Mesenchymal stem cell (in vitro differentiated cells and primary cell): ENCODE data around the gene ZFP1.

Experiments
- DNase-seq: peaks from one replicate; pipeline ENCODE4 v3.0.0-alpha.2; 2013
- H2AFZ ChIP-seq: one replicate; pipeline ENCODE4 v1.6.1; 2013; ENCODE audit warnings: low read depth, mild to moderate bottlenecking, control low read depth, inconsistent platforms, low read length, moderate library complexity
- H2AK5ac ChIP-seq: 2 replicates; pipeline ENCODE4 v1.6.1; 2013; ENCODE audit warnings: low read length, moderate library complexity, mild to moderate bottlenecking, inconsistent platforms; ENCODE audit not compliant: severe bottlenecking
- H2BK120ac ChIP-seq: one replicate; pipeline ENCODE4 v1.6.1; 2013; ENCODE audit warnings: low read depth, mild to moderate bottlenecking, inconsistent platforms, low read length, moderate library complexity
- H2BK12ac ChIP-seq, 2 experiments: one replicate each; pipeline ENCODE4 v1.6.1; 2013; ENCODE audit warnings: inconsistent platforms in 2 of 2, low read length in 2 of 2, mild to moderate bottlenecking in 2 of 2, moderate library complexity in 2 of 2, control low read depth in 1 of 2
- H2BK15ac ChIP-seq: one replicate; pipeline ENCODE4 v1.6.1; 2013; ENCODE audit warnings: mild to moderate bottlenecking, low read depth, inconsistent platforms; ENCODE audit not compliant: poor library complexity, severe bottlenecking
- H2BK5ac ChIP-seq: 2 replicates; pipeline ENCODE4 v1.6.1; 2013; ENCODE audit warnings: low read depth, mild to moderate bottlenecking, low read length, control low read depth, inconsistent platforms; ENCODE audit not compliant: poor library complexity, severe bottlenecking
- H3K14ac ChIP-seq, 2 experiments: one replicate each; pipeline ENCODE4 v1.6.1; 2013; ENCODE audit warnings: inconsistent platforms in 2 of 2, low read length in 2 of 2, control low read depth in 1 of 2, mild to moderate bottlenecking in 1 of 2, moderate library complexity in 1 of 2
- H3K18ac ChIP-seq, 2 experiments: one replicate each; pipeline ENCODE4 v1.6.1; 2013; ENCODE audit warnings: inconsistent platforms in 2 of 2, low read length in 2 of 2, control low read depth in 1 of 2, low read depth in 1 of 2, mild to moderate bottlenecking in 1 of 2
- H3K23ac ChIP-seq, 2 experiments: one replicate each; pipeline ENCODE4 v1.6.1; 2013; ENCODE audit warnings: inconsistent platforms in 2 of 2, low read length in 2 of 2, mild to moderate bottlenecking in 2 of 2, moderate library complexity in 2 of 2, control low read depth in 1 of 2
- H3K27ac ChIP-seq: 2 replicates; pipeline ENCODE4 v1.5.1; 2013; ENCODE audit warnings: mild to moderate bottlenecking, moderate library complexity, low read length, control low read depth, inconsistent platforms; ENCODE audit not compliant: poor library complexity, severe bottlenecking
- H3K27me3 ChIP-seq, 2 experiments: 2 replicates each; pipeline versions ENCODE4 v1.6.1 to v1.7.0; 2013; ENCODE audit warnings: low read length in 2 of 2, mild to moderate bottlenecking in 2 of 2, moderate library complexity in 2 of 2, control low read depth in 1 of 2, inconsistent platforms in 1 of 2; ENCODE audit not compliant: control insufficient read depth in 1 of 2, insufficient read depth in 1 of 2
- H3K36me3 ChIP-seq, 2 experiments: 2 replicates each; pipeline versions ENCODE4 v1.6.1 to v1.7.0; 2013; ENCODE audit warnings: low read length in 2 of 2, control low read depth in 1 of 2, inconsistent platforms in 1 of 2, low read depth in 1 of 2, mild to moderate bottlenecking in 1 of 2; ENCODE audit not compliant: insufficient read depth in 2 of 2, control insufficient read depth in 1 of 2
- H3K4ac ChIP-seq, 2 experiments: one replicate each; pipeline ENCODE4 v1.6.1; 2013; ENCODE audit warnings: inconsistent platforms in 2 of 2, low read length in 2 of 2, mild to moderate bottlenecking in 2 of 2, moderate library complexity in 2 of 2, control low read depth in 1 of 2, low read depth in 1 of 2
- H3K4me1 ChIP-seq: 2 replicates; pipeline ENCODE4 v1.6.1; 2013; ENCODE audit warnings: low read depth, low read length, control low read depth; ENCODE audit not compliant: control insufficient read depth, insufficient read depth
- H3K4me2 ChIP-seq: 2 replicates; pipeline ENCODE4 v1.6.1; 2013; ENCODE audit warnings: low read length, mild to moderate bottlenecking, inconsistent platforms; ENCODE audit not compliant: poor library complexity, severe bottlenecking
- H3K4me3 ChIP-seq, 2 experiments: 2 replicates each; pipeline versions ENCODE4 v1.5.1 to v1.7.0; 2013; ENCODE audit warnings: low read length in 2 of 2, mild to moderate bottlenecking in 2 of 2, control low read depth in 1 of 2, low read depth in 1 of 2; ENCODE audit not compliant: insufficient read depth in 1 of 2
- H3K79me1 ChIP-seq: replicated peaks from 2 replicates; pipeline ENCODE4 v1.6.1; 2013; ENCODE audit warnings: mild to moderate bottlenecking, control low read depth, low read length, inconsistent platforms; ENCODE audit not compliant: poor library complexity, severe bottlenecking
- H3K9ac ChIP-seq: 2 replicates; pipeline ENCODE4 v1.7.0; 2013; ENCODE audit warnings: mild to moderate bottlenecking, low read length, moderate library complexity
- H3K9me3 ChIP-seq: 2 replicates; pipeline ENCODE4 v1.7.0; 2013; ENCODE audit warnings: mild to moderate bottlenecking, low read length; ENCODE audit not compliant: control insufficient read depth
- H4K8ac ChIP-seq: one replicate; pipeline ENCODE4 v1.6.1; 2013; ENCODE audit warnings: inconsistent platforms, mild to moderate bottlenecking, low read length, moderate library complexity
- H4K91ac ChIP-seq: one replicate; pipeline ENCODE4 v1.6.1; 2013; ENCODE audit warnings: mild to moderate bottlenecking, low read length, inconsistent platforms
- WGBS: methylation state at CpG from one replicate; pipeline ENCODE4 v1.1.7; 2013; ENCODE audit warnings: mixed read lengths; 5-methylcytosine and 5-hydroxymethylcytosine counted together

ZFP1 gene

DNA sequence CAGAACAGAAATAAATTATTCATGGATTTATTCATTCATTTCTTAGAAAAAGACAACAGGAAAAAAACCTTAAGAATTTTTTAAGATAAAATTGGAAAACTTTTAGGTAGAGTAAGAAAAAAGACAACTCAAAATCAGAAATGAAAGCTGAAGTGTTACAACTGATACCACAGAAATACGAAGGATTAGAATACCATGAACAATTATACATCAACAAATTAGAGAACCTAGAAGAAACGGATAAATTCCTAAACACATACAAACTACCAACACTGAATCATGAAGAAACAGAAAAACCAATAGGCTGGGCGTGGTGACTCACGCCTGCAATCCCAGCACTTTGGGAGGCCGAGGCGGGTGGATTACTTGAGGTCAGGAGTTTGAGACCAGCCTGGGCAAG, 30.9 kb downstream of the ZFP1 start:
- Histone ChIP-seq H2BK15ac (no peak overlapping the region), H2BK12ac (no peak overlapping the region), H3K27me3 (no peaks in the 10 kb centered on the region), H3K23ac (no peak overlapping the region), H3K18ac (no peak overlapping the region), H2AFZ (no peak overlapping the region), H3K9me3 (peaks cover 59% of the 10 kb centered on the region), H3K36me3 (peaks cover 0 to 5% of the 10 kb centered on the region in 2 experiments), H3K27ac (no peak overlapping the region), H3K4me2 (no peak overlapping the region), H3K4me1 (no peaks in the 10 kb centered on the region), H2AK5ac (no peak overlapping the region), H4K91ac (no peak overlapping the region), H3K79me1 (no peaks in the 10 kb centered on the region), H2BK5ac (no peak overlapping the region), H3K9ac (no peak overlapping the region), H4K8ac (no peak overlapping the region), H3K4ac (no peak overlapping the region), H2BK120ac (no peak overlapping the region), H3K4me3 (no peak overlapping the region), H3K14ac (no peak overlapping the region)
- DNase-seq = no peak
- 82% methylated on average over 6 of the region's 6 CpGs for WGBS

- no peaks in the 10 kb centered on the region for H3K79me1 ChIP-seq
- H3K9me3 ChIP-seq = peaks cover 51% of the 10 kb centered on the region
- H2BK5ac ChIP-seq = no peak overlapping the region
- H3K9ac ChIP-seq = no peak overlapping the region
- no peak overlapping the region for H4K91ac ChIP-seq
- H2BK15ac ChIP-seq = no peak overlapping the region
- H2BK120ac ChIP-seq = no peak overlapping the region
- no peak overlapping the region for H4K8ac ChIP-seq
- no peak overlapping the region for H3K4me2 ChIP-seq
- H2AFZ ChIP-seq = no peak overlapping the region
- H3K23ac ChIP-seq = no peak overlapping the region
- H3K14ac ChIP-seq = no peak overlapping the region
- no peak for DNase-seq
- H2BK12ac ChIP-seq = no peak overlapping the region
- no peaks in the 10 kb centered on the region for H3K36me3 ChIP-seq
- no peak overlapping the region for H3K27ac ChIP-seq
- H3K4me3 ChIP-seq = no peak overlapping the region
- no peaks in the 10 kb centered on the region for H3K27me3 ChIP-seq
- no peaks in the 10 kb centered on the region for H3K4me1 ChIP-seq
- 63% methylated on average over 3 of the region's 3 CpGs for WGBS
- H3K18ac ChIP-seq = no peak overlapping the region
- H2AK5ac ChIP-seq = no peak overlapping the region
- H3K4ac ChIP-seq = no peak overlapping the region
Measured at GRCh38 chr16:75181630-75182029, 33.3 kb downstream of the ZFP1 start.

DNA sequence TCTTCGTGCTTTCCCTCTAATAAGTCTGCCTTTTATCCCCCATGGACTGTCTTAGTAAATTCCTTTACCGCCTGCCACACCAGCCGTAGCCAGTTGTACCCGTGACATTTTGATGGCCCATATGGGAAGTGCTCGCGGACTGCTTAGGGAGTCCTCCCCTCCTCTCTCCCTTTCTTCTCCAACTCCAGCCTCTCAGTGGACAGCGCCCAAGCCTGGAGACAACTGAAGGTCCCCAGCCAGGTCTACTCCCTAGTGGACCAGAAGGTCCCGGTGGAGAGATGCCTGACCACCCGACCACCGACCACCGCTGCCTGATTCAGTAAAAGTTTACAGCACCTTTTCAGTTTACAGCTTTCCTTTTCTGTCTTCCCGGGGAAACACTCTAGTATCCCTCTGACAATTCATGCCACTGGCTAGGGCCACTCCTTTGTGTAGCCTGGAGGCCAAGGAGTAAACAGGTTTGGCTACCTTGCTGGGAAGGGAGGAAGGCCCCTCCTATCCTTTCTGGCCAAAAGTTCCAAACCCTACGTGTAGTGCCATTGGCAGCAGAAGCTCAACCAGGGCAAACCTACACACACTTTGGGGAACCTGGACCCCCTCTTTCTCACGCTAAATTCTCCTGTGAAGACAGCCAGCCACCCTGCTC, 40.6 kb downstream of the ZFP1 start:
- H3K27me3 ChIP-seq = peaks cover 11 to 16% of the 10 kb centered on the region in 2 experiments
- no peak overlapping the region for H3K4ac ChIP-seq

DNA sequence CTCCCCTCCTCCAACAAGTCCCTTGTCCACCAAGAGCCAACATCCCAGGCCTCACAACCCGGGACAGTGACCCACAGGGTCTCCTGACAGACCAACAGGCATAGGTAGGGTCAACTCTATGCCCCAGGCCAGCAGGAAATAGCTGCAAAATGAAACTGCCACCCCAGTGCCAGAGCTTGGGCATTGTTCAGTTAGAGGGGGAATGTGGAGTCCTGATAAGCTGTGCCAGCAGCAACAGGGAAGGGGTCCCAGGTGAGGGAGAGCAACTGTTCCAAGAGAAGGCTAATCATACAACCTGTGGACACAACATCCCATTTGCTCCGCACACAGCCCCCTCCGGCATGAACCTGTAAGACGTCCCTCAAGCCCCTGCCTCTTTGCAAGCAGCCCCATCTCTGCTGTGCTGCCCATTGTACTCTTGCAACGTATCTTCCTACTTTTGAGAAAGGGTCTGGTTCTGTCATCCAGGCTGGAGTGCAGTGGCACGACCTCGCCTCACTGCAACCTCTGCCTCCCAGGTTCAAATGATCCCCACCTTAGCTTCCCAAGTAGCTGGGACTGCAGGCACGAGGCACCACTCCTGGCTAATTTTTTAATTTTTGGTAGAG, 41.4 kb downstream of the ZFP1 start:
- no peak overlapping the region for H2BK12ac ChIP-seq
- H3K23ac ChIP-seq = no peak overlapping the region
- WGBS = 85% methylated on average over 7 of the region's 8 CpGs
- no peak overlapping the region for H2AK5ac ChIP-seq
- no peak overlapping the region for H3K4me3 ChIP-seq
- peaks cover 11 to 16% of the 10 kb centered on the region in 2 experiments for H3K27me3 ChIP-seq
- no peak overlapping the region for H2BK120ac ChIP-seq
- H3K9ac ChIP-seq = no peak overlapping the region
- peaks cover 48% of the 10 kb centered on the region for H3K9me3 ChIP-seq
- H2AFZ ChIP-seq = no peak overlapping the region
- no peaks in the 10 kb centered on the region for H3K79me1 ChIP-seq
- H3K4ac ChIP-seq = no peak overlapping the region
- H3K27ac ChIP-seq = no peak overlapping the region
- H3K36me3 ChIP-seq = no peaks in the 10 kb centered on the region
- H3K4me2 ChIP-seq = no peak overlapping the region
- H3K4me1 ChIP-seq = no peaks in the 10 kb centered on the region
- H4K8ac ChIP-seq = no peak overlapping the region
- H4K91ac ChIP-seq = no peak overlapping the region
- H2BK5ac ChIP-seq = no peak overlapping the region
- no peak overlapping the region for H3K14ac ChIP-seq
- H2BK15ac ChIP-seq = no peak overlapping the region
- DNase-seq = no peak
- H3K18ac ChIP-seq = no peak overlapping the region

More for the DNA sequence above, 40.6 kb downstream of the ZFP1 start:
- H3K23ac ChIP-seq = no peak overlapping the region
- no peak for DNase-seq
- no peak overlapping the region for H4K8ac ChIP-seq
- no peak overlapping the region for H4K91ac ChIP-seq
- H2AFZ ChIP-seq = no peak overlapping the region
- H3K14ac ChIP-seq = no peak overlapping the region
- no peak overlapping the region for H2AK5ac ChIP-seq
- H2BK120ac ChIP-seq = no peak overlapping the region
- no peak overlapping the region for H3K27ac ChIP-seq
- peaks cover 42% of the 10 kb centered on the region for H3K9me3 ChIP-seq
- no peak overlapping the region for H2BK15ac ChIP-seq
- no peaks in the 10 kb centered on the region for H3K4me1 ChIP-seq
- no peaks in the 10 kb centered on the region for H3K79me1 ChIP-seq
- H3K4me2 ChIP-seq = no peak overlapping the region
- H3K18ac ChIP-seq = no peak overlapping the region
- no peaks in the 10 kb centered on the region for H3K36me3 ChIP-seq
- WGBS = 87% methylated on average over 14 of the region's 14 CpGs
- H3K9ac ChIP-seq = no peak overlapping the region
- no peak overlapping the region for H2BK12ac ChIP-seq
- no peak overlapping the region for H3K4me3 ChIP-seq
- no peak overlapping the region for H2BK5ac ChIP-seq
